DMS153 (cell line): Measurements from ENCODE around the gene LOXL1.

Source experiments
- DNase-seq: peaks from one replicate; lab custom pipeline; 2025; lab: John Stamatoyannopoulos, UW

The LOXL1 gene

DNA sequence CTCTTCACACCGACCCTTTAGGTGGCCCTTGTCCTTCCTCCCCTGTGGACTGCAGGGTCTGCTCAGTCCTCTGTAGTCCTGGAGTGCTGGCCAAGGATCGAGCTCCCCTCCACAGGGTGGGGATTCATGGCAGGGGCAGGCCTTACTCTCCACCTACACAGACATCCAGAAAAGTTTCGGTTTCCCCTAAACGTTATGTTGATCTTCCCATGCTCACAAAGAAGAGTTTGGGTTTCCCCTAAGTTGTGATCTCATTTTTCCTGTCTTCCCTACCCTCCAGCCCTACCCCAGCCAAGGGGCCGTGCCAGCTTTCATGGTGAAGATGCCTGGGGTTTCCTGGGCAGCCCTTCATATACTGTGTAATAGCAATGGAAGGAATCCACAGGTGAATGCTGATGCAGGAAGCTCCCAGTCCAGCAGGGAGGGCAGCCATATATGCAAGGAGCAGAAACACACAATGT lies 55.5 kb downstream of the LOXL1 start:
- DNase-seq: no peak

DNA sequence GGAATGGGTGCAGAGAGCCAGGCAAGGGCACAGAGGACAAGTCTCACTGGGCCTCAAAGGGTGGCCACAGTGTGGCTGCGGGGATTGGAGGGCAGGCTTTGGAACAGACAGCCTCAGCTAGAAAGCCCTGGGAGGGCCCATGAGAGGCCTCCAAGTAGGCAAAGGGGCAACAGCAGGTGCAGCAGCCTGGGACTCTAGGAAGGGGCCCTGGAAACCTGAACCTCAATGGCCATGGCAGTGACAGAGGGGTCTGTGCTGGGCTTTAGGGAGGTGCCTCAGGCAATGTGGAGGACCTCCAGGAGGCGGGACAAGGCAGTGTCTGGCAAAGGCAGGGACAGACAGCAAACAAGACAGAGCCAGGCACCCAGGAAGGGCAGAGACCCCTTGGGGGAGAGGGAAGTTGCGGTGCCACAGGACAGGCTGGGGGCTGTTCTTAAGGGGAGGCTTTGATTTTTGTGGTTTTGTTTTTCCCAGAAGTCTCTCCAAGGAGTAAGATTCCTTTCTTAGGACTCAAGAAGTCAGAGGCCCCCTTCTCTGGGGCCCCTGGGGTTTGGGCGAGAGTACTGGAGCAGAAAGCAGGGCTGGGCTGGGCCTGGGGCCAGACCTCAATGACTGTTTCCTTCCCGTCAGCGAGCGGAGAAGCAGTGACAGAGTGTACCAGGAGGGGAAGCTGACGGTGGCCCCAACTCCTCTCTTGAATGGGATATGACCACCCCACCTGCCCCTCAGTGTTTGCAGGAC lies 56.1 kb downstream of the LOXL1 start:
- no peak for DNase-seq

DNA sequence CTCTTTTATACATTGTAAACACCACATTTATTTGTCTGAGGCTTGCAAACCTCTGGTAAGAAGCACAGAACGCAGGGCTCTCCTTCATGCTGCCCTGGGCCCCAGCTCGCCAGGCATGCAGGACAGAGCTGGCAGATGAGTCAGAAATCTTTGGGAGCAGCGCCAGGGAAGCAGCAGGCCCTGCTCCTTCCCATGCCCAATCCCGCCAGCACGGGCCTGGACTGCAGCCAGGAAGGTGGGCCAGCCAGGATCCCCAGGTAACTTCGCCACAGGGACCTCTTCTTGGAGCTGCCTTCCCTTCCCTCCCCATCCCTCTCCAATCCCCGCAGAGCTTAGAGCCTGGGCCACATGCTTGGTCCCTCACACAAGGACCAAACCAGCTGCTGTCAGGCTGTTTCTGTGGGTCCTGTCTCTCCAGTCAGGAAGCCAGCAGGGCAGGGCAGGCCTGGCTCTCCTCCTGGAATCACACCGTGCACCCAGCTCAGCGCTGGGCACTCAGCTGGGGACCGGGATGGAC lies 57.0 kb downstream of the LOXL1 start:
- DNase-seq: no peak

DNA sequence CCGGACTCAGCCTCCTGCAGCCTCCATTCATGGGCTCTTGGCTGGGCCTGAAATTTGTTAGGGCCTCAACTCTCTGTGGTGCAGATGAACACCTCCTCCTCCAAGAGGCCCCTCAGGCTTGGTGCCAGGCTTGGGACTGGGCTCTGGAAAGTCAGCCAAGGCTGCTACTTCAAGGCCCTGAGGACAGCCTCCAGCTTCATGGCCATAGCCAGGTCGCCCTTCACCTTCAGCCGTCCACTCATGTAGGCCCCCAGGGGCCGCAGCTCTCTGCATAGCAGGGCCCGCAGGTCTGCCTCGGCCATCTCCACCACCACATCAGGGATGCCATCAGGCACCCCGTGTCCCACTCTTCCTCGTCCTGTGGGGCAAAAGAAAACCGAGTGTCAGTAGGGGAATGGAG lies 57.5 kb downstream of the LOXL1 start:
- no peak for DNase-seq

DNA sequence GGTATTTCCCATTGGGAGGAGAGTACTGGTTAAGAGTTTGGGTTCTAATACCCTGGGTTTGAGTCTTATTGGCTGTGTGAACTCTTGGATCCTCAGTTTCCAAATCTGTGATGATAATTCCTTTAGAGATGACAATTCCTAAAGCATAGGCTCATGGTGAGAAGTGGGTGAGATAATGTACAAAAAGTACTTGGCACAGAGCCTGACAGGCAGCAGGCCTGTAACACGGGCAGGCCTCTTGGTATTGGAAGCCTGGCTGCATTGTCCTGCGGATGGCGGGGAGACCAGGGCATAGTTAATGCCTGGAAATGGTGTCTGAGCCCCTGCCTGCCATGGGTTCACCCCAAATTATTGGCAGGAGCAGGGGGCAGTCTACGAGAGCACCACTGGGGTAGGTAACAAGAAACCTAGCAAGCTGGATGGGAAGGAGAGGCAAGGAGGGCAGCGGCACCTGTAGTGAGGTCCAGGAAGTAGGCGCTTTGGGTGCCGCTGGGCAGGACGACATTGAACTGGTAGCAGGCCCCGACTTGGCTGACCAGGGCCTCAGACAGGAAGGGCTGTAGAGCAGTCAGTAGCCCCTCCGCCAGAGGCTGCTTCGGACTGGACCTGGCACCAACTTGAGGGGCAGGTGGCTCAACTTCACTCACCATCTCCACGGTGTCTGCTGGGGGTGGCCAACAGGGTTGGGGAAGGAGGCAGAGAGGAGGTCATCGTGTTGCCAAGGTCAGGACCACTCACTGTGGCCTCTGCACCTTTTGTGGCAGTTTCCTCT lies 58.1 kb downstream of the LOXL1 start:
- DNase-seq: no peak

DNA sequence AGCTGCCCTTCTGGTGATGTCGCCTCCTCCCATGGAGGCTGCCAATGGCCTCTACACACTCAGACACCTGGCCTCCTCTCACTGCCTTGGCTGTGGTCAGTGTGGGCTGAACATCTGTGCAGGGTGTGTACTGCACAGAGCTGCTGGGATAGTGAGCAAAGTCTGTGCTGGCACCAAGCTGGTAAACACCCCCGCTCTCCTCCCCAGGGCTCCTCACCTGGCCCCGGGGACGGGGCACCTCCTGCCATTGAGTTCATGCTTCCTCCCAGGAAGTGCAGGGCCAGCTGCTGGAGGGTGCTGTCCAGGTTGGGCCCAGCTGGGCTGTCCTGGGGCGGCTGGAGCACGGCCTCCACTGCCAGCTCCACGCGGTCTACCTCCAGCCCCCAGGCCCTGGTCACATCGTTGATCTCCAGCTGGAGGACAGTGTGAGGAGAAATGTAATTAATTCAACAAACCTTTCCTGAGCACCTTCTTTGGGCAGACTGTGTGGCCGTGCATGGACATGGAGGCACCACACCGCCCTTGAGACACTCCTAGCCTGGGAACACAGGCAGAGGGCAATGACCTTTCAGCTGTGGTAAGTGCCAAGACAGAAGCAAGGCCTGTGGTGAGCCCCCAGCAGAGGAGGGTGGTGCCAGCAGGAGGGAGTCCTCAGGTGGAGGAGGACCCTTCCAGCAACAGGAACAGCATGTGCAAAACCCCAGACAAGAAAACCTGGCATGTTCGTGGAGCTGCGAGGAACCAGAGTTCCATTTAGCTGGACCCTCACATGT lies 59.0 kb downstream of the LOXL1 start:
- no peak for DNase-seq

DNA sequence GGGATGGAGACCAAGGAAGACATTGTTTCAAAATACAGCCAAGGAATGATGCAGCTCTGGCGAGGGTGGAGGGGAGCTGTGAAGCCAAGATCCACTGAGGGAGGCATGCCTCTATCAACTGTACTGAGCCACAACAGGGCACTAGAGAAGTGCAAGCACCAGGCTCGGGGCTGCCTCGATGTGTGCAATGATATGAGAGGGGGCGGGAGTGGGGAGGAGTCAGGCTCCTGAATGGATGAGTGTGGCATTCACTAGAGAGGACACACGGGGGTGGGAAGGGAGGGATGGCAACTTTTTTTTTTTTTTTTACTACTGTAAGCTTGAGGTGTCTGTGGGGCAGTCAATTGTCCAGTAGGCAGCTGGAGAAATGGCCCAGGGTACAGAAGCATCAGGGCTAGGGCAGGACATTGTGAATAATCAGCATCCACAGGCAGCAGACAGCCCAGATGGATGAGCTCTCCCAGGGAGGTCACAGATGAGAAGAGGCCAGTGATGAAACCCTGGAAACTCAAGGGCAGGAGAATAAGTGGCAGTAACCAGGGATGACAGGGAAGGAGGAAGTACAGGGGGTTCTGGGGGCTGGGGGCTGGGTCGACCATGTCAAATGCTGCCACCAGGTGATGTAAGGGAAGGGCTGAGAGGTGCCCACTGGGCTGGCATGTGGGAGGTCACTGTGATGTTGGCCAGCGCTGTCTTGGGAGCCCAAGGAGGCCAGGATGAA lies 60.0 kb downstream of the LOXL1 start:
- DNase-seq: no peak

DNA sequence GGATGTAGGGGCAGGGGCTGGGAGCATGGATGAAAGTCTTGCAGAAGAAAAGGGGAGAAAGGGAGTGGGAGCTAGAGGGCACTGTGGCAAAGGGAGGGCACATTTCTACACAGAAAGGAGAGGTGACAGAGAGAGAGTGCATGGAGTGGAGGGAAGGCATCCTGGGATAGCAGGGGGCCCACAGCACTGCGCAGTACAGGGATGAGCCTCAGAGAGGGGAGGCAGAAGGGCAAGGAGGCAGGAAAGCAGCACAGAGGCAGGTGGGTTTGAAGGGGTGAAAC lies 60.5 kb downstream of the LOXL1 start:
- DNase-seq: no peak

DNA sequence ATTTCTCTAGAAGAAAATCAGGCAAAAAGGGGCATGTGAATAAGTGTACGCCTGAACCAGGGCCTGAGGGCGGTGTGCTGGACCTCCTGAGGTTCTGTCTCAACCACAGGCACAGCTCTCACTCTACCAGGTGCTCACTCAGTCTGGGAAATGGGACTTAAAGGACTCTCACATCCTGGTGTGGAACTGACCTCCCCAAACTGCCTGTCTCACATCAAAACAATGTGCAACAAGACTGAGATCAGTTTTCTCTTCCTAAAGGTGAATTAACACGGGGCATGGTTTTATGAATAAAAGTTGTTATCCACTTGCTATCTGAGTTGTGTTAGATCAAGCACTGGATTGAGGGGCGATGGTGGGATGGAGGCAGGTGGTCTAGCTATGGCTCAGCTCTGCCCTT lies 61.0 kb downstream of the LOXL1 start:
- no peak for DNase-seq

DNA sequence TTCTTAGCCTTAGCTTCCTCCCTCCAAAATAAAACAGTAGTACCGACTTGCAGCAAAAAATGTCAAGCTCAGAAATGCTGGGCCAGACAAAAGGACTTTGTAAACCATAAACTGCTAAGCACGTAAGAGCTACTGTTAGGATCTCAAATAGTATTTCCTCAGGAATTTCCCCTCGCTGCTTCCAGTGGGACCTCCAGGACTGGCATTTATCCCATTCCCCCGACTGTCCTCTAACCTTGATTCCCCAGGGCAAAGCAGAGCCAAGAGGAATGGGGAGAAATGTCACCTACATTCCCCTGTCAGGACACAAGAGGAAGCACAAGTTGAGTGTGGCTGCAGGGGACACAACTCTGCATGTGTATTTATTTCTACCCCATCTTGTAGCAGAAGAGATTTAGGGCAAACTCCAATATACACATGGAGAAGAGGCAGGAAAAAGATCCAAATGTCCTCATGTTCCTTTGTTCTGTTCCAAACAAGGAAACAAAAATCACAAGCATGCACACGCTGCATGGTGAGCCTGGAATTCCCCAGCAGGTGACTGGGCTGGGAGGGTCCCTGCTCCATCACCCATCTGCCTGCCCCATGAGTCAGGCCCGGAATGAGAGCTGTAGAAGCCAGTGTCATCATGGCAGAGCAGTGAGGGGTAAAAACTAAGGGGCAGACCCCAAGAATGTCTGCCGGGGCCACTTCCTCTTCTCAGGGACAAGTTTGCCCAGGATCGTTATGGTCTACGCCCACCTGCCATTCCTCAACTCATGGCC lies 61.6 kb downstream of the LOXL1 start:
- DNase-seq: no peak

DNA sequence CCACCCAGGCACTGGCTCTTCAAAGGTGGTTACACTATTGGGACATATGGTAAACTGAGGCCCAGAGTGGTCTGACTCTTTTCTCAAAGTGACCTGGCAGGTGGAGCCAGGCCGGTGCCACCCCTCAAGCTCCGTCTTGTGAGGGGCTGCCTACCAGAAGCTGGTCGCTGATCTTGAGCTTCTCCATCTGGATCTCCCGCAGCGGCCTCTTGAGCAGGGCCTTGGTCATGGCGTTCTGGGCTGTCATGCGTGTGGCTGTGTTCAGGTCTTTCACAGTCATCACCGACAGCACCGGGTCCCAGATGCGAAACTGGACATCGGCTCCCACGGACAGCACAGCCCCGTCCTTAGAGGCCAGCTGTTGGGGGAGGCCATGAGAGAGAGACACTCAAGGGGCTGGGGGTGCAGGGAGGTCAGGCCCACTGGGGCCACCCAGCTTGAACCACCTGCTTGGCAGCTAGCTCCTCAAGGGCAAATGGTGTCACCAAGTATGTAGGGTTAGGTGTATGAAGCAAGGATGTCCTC lies 62.2 kb downstream of the LOXL1 start:
- DNase-seq: no peak

DNA sequence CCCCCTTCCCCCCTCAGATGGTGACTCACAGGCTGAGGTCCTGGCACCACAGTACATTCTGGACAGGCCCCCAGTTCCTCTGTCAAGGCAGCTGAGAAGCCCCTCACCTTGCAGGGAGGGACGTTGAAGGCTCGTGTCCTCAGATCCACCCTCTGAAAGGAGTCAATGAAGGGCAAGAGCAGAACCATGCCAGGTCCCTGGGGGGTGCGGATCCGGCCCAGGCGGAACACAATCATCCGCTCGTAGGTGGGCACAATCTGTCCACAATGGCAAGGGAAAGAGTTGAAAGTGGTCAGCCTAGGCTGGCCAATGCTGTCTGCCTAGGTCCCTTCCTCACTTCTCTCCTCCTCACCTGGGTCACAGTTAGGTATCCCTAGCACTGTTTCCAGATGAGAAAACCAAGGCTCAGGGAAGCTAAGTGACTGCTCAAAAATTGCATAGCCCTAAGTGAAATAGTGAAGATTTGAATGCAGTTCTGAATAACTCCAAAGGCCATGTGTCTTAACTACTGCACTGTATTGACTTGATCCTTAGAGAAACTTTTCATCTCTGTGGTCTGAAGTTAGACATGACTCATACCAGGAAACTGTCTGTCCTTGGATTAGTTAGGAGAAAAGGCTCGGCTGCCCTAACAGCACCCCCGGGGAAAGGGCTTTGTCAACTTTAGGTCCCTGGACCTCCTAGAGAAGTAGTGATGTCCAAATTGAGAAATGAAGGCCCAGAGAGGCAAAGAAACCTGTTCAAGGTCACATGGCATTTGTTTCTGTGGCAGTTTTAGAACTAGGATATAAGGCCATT lies 62.9 kb downstream of the LOXL1 start:
- DNase-seq: no peak

DNA sequence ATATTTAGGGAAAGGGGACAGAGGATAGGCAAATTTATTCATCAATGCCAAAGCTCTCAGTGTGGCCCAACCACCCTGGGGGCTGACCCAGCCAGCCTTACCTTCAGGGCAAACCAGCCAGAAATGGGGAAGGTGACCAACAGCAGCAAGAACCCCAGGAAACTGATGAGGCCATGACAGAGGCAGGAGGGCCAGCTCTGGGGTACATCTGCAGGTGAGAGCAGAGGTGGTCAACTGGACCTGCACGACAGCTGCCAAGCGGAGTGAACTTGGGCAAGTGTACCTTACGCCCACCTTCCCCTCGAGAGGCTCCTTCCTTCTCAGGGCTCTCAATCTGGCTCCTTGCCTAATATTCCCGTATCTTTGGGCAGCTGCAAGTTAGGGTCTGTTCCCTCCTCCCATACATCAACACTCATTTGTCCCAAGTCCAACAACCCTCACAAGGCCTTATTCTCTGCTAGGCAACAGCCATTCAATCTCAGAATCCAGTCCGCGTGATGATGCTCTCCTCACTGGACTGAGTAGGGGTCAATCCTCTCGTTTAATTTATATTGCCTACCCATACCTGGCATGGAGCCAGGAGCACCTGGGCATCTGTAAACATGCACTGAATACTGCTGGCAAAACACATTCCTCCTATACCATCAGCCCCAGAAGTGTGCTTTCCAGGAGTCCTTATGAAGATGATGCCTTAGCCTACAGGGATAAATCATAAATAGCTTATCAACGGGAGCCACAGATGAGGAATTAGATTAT lies 64.2 kb downstream of the LOXL1 start:
- no peak for DNase-seq

DNA sequence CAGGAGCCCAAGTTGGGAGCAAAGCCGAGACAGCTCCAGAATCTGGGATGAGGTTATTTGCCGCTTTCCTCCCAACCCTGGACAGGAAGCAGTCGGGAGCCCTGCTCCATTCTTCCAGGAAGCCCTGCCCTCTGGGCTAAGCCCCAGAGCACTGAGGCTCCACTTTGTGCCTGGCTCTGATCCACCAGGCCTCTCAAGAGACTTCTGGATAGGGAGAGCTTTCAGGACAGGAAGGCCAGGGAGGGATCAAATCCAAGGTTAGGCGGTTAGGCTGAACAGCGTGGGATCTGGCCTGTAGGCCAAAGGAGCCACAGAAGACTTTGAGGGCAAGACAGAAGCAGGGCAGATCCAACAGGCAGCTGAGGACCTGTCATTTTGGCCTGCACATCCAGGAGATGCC lies 65.0 kb downstream of the LOXL1 start:
- no peak for DNase-seq

DNA sequence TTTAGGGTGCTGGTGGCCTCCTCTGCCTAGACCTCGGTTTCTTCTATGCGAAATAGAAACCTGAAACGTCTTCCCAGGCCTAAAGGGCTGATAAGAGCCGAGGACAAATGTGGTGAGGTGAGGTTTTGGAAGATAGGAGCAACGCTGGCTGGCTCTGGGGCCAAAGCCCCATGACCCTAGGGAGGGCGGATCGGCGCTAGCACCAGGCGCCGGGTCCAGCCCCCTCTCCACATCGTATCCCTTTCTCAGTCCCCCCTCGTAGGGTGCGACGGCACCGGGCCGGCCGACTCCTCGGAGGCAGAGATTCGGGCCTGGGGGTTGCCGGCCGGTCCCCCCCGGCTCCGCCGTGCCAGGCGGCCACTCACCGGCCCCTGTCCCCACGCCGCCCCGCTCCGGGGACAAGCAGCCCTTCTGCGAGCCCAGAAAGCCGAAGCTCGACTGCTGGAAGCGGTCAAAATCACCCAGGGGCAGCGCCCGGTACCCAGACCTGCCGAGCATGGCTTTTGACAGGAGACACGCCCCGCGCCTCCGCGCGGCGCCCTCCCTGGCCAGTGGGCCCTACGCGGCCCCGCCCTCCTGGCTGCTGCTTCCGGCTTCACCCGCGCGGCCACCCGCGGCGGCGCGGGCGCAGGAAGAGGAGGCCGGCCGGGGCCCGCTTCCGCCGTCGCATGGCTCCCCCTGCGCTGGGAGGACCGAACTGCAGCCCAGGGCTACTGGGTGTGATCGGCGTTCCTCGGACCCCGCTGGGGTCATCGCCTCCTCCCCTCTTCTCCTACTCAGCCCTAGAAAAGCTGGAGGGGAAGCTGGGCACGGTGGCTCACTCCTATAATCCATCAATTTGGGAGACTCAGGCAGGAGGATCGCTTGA lies 65.7 kb downstream of the LOXL1 start, which contains the start of gene STOML1:
Gene STOML1, minus strand, starts transcription at position 570 of the 868 bp plus-strand sequence. Its CDS starts 72 bp downstream, at position 498.
- peak; percentile 73 for DNase-seq

DNA sequence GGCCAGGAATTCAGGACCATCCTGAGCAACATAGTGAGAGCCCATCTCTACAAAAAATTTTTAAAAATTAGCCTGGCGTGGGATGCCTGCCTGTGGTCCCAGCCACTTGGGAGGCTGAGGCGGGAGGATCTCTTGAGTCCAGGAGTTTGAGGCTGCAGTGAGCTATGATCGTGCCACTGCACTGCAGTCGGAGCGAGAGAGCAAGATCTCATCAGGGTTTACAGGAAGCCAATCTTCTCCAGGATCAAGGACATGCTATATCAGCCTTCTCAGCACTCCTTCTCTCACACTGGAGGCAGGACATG lies 66.3 kb downstream of the LOXL1 start:
- no peak for DNase-seq

DNA sequence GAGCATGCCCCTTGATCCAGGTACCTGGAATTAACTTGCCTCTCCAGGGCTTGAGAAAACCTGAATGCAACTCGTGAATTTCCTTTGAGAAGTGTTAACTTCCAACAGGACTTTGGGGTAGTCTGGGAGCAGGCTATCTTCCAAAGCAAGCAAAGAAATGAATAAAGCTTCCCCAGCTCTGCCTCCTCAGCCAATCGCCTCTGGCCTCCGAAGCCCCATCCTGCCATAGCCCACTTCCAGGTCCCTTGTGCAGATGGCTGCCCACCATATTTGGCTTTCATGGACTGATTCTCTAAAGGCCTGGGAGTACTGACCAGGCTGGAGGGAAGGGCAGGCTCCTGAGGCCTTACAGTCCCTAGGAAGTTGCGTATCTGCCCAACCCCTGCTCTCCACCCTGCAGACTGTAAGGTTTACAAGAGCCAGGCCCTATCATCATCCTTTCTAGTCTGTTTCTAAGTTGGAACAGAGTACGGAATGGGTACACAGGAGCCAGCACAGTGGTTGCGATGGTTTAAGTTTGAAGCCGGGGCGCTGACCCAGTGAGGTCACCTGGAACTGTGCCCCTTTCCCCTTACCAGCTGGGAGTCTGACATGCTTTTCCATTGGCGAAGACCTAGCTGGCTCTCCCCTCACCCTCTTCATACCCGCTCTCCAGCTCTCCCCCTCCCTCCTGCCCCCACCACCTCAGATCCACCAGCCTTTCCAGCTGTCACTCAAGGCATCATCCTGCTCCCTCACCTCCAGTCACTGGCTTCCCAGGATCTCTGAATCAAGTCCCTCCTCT lies 67.1 kb downstream of the LOXL1 start:
- no peak for DNase-seq

DNA sequence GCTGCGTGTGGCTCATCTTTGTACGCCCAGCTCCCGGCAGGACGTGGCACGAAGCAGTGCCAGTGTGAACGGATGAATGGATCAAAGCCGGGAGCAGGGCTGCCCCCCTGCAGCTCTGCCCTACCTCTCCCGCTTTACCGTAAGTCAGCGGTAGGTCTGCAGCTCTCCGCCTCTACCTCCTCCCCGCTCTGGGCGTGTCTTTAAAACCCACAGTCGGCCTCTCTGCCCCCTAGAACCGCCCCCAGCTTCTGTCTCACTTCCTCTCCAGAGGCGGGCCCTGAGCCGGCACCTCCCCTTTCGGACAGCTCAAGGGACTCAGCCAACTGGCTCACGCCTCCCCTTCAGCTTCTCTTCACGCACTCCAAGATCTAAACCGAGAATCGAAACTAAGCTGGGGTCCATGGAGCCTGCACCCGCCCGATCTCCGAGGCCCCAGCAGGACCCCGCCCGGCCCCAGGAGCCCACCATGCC lies 68.2 kb downstream of the LOXL1 start, which contains the start of gene PML:
Gene PML, plus strand, starts transcription at position 304 of the 471 bp plus-strand sequence. Its CDS starts 97 bp downstream, at position 401.
- peak; percentile 55 for DNase-seq
